ENCODE measurements around the gene ADAM29. TPM values are rescaled to one million over a fixed set of nuclear protein-coding genes. Genes with fewer than 3 reads are reported as not detected.

ADAM29 gene
- total and polyA plus RNA-seq, 3 donors from 2014 or later: 19.9 to 100 (median 31.4) TPM

GRCh38 chr4:174928575-174929253 is 10.6 kb downstream of the ADAM29 start:
- Histone ChIP-seq H3K36me3 (ENCODE audit: low read depth, missing control alignments) (no peaks in the 10 kb centered on the region), H3K27ac (no peak overlapping the region), H3K4me1 (no peaks in the 10 kb centered on the region), H3K9me3 (no peaks in the 10 kb centered on the region), H3K4me3 (no peak overlapping the region), H3K27me3 (no peaks in the 10 kb centered on the region)
- no peak for DNase-seq
- intact Hi-C loops (cut with DNase I; ENCODE audit: low total_unique reads): no loop called here
- 65 to 81% methylated on average over 4 of the region's 4 CpGs for WGBS, 2 donors
- no peak for TF ChIP-seq POLR2A (IDR thresholded peaks at IDR 0.05)
- no peak for TF ChIP-seq CTCF (IDR thresholded peaks at IDR 0.05)

- WGBS, 2 donors: 67 to 69% methylated on average over 6 of the region's 6 CpGs
- intact Hi-C loops (cut with DNase I; ENCODE audit: low total_unique reads): no loop called here
- no peak overlapping the region for H3K27ac ChIP-seq
- peak overlapping the region in 1 of 2 donors; percentile 8 for H3K4me3 ChIP-seq
- no peaks in the 10 kb centered on the region for H3K4me1 ChIP-seq
- no peaks in the 10 kb centered on the region for H3K36me3 ChIP-seq (ENCODE audit: low read depth, missing control alignments)
- H3K9me3 ChIP-seq: no peaks in the 10 kb centered on the region
- TF ChIP-seq POLR2A (IDR thresholded peaks at IDR 0.05) (no peak), CTCF (IDR thresholded peaks at IDR 0.05) (no peak)
- no peaks in the 10 kb centered on the region for H3K27me3 ChIP-seq
- peak; percentile 32 for DNase-seq
Measured at GRCh38 chr4:174929346-174929745, 11.2 kb downstream of the ADAM29 start.

GRCh38 chr4:174930895-174931294 is 12.7 kb downstream of the ADAM29 start:
- no peak for DNase-seq
- Histone ChIP-seq H3K4me3 (no peak overlapping the region), H3K27me3 (no peaks in the 10 kb centered on the region), H3K36me3 (ENCODE audit: low read depth, missing control alignments) (no peaks in the 10 kb centered on the region), H3K4me1 (no peaks in the 10 kb centered on the region), H3K27ac (no peak overlapping the region), H3K9me3 (no peaks in the 10 kb centered on the region)
- WGBS, 2 donors: 81 to 87% methylated on average over 5 of the region's 5 CpGs
- TF ChIP-seq POLR2A (IDR thresholded peaks at IDR 0.05): no peak
- TF ChIP-seq CTCF (IDR thresholded peaks at IDR 0.05): no peak
- intact Hi-C loops (cut with DNase I; ENCODE audit: low total_unique reads): no loop called here

- no peak overlapping the region for H3K27ac ChIP-seq
- no peaks in the 10 kb centered on the region for H3K4me1 ChIP-seq
- intact Hi-C loops (cut with DNase I; ENCODE audit: low total_unique reads): no loop called here
- 81 to 100% methylated on average over 1 of the region's 1 CpG for WGBS, 2 donors
- TF ChIP-seq POLR2A (IDR thresholded peaks at IDR 0.05) (no peak), CTCF (IDR thresholded peaks at IDR 0.05) (no peak)
- no peak for DNase-seq
- no peaks in the 10 kb centered on the region for H3K9me3 ChIP-seq
- H3K36me3 ChIP-seq (ENCODE audit: low read depth, missing control alignments): no peaks in the 10 kb centered on the region
- no peak overlapping the region for H3K4me3 ChIP-seq
- no peaks in the 10 kb centered on the region for H3K27me3 ChIP-seq
Measured at GRCh38 chr4:174933083-174933482, 14.9 kb downstream of the ADAM29 start.

DNA sequence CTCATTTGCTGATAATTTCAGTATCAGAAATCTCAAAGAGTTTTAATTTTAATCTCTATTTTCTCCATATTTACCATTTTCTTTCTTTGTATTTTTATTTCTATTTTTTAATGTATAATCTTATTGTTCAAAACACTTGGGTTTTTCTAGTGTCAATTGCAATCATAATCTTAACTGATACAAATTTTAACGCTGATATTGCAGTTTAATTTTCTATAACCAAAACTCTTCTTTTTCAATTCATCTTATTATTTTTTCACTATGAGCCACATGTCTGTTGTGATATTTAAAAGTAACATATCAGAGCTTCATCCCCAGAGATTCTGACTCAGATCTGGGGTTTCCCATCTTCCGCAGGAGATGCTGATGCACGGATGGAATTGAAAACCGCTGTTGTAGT is 16.2 kb downstream of the ADAM29 start:
- 89 to 93% methylated on average over 4 of the region's 4 CpGs for WGBS, 2 donors
- no peak for DNase-seq
- H3K4me3 ChIP-seq: no peak overlapping the region
- H3K27ac ChIP-seq: no peak overlapping the region
- intact Hi-C loops (cut with DNase I; ENCODE audit: low total_unique reads): no loop called here
- no peaks in the 10 kb centered on the region for H3K4me1 ChIP-seq
- TF ChIP-seq CTCF (IDR thresholded peaks at IDR 0.05) (no peak), POLR2A (IDR thresholded peaks at IDR 0.05) (no peak)
- H3K36me3 ChIP-seq (ENCODE audit: low read depth, missing control alignments): no peaks in the 10 kb centered on the region
- no peaks in the 10 kb centered on the region for H3K27me3 ChIP-seq
- no peaks in the 10 kb centered on the region for H3K9me3 ChIP-seq

Data from testis (tissue), 3 donors.